H1 (cell line): ENCODE measurements around the gene RAB11B. TPM values are rescaled to one million over a fixed set of nuclear protein-coding genes. Genes with fewer than 3 reads are reported as not detected.

Source experiments
- CBX8 ChIP-seq: fragments of 300-800, 300-1000 bp; sonication (generic); IDR thresholded peaks from 2 replicates; pipeline ENCODE4 v1.7.1; 2016; ENCODE audit warnings: low read depth, low read length, borderline replicate concordance
- NANOG ChIP-seq: IDR thresholded peaks from 2 replicates; pipeline ENCODE4 v1.6.1; 2011; ENCODE audit warnings: low read length, low read depth, mild to moderate bottlenecking, inconsistent platforms; ENCODE audit not compliant: insufficient read depth, poor library complexity, severe bottlenecking
- SIX5 ChIP-seq: IDR thresholded peaks from 2 replicates; pipeline ENCODE4 v1.6.1; 2011; ENCODE audit warnings: mild to moderate bottlenecking, low read depth, low read length
- SP1 ChIP-seq: IDR thresholded peaks from 2 replicates; pipeline ENCODE4 v1.6.1; 2011; ENCODE audit warnings: low read depth, low read length
- polyA plus RNA-seq, 7 experiments: library from polyadenylated mRNA; depleted of rRNA in 3 of 7; stranded (reverse) in 5 of 7; unstranded in 2 of 7; fragments of >200 nt in 5 of 7; fragments of 200-250 nt in 2 of 7; gene quantifications; 1 replicate in 5 of 7; 2 replicates in 1 of 7; 4 replicates in 1 of 7; pipeline versions ENCODE4 v1.2.1 to v1.2.3, GENCODE V29; 2011 to 2013; ENCODE audit warnings: missing spikeins in 2 of 7, mixed read lengths in 2 of 7
- total RNA-seq: library from RNA; stranded (reverse); fragmentation: NEBNext Ultra II Directional; extraction: Animal tissue kit (Norgen Biotek cat#: 25700); gene quantifications from 2 replicates; pipeline ENCODE4 v1.2.1, GENCODE V29; 2021

RAB11B gene
- total and polyA plus RNA-seq, 2 of the 8 experiments (the other 6 are each of a cell fraction or from before 2014, with no cell fraction given) = 50.2 to 85.8 TPM

DNA sequence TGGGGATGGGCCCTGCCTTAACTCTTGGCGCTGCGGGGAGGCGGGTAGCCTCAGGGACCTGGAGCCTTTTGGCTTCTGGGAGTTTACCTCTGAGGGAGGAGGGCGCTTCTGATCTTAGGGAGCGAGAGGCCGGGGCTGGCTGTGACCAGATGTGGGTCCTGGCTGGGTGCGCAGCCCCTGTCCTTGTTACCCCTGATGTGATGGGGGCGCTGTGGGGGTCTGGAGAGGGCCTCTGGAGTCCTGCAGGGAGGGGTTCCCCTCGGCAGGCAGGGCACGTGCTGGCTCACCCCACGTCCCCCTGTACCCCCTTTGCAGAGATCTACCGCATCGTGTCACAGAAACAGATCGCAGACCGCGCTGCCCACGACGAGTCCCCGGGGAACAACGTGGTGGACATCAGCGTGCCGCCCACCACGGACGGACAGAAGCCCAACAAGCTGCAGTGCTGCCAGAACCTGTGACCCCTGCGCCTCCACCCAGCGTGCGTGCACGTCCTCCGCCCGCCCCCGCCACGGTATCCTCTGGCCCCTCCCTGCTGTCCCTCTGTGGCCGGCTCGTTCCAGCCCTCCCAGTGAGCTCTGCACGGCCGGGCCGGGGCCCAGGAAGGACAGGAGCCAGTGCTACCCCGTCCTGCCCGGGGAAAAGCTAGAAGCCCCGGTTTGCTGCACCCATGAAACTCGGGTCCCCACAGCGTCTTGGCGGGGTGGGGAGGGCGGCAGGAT, 13.1 kb downstream of the RAB11B start (continued):
- TF ChIP-seq SIX5 (no peak), SP1 (no peak), CBX8 (no peak), NANOG (no peak)
